HFFc6 (cell line): ENCODE results near the gene CPNE4. TPM values are rescaled to one million over a fixed set of nuclear protein-coding genes. Genes with fewer than 3 reads are reported as not detected.

Source experiments
- DNase-seq: peaks from one replicate; pipeline ENCODE4 v3.0.0-alpha.2; 2018
- H3K27ac Mint-ChIP-seq: 2 replicates; pipeline ENCODE4 v1.8.0; 2020; ENCODE audit warnings: mild to moderate bottlenecking, mixed read lengths
- H3K27me3 Mint-ChIP-seq: 2 replicates; pipeline ENCODE4 v1.8.0; 2021; ENCODE audit warnings: mild to moderate bottlenecking, moderate library complexity, mixed read lengths; ENCODE audit not compliant: insufficient read depth
- H3K36me3 Mint-ChIP-seq: 2 replicates; pipeline ENCODE4 v1.8.0; 2021; ENCODE audit warnings: low read depth, mixed read lengths
- H3K4me1 Mint-ChIP-seq: 2 replicates; pipeline ENCODE4 v1.8.0; 2020; ENCODE audit warnings: low read depth, mixed read lengths
- H3K4me3 Mint-ChIP-seq: 2 replicates; pipeline ENCODE4 v1.8.0; 2020; ENCODE audit warnings: mild to moderate bottlenecking, moderate library complexity, mixed read lengths
- H3K9me3 Mint-ChIP-seq: 2 replicates; pipeline ENCODE4 v1.8.0; 2020; ENCODE audit warnings: mild to moderate bottlenecking, mixed read lengths
- CTCF ChIP-seq: fragments of 200-600 bp; sonication (generic); IDR thresholded peaks from 2 replicates; pipeline ENCODE4 v1.5.0; 2021; ENCODE audit warnings: antibody characterized with exemption, mild to moderate bottlenecking
- total RNA-seq, 6 experiments: library from RNA; stranded (reverse); fragmentation: NEBNext Ultra II Directional; extraction: Animal tissue kit (Norgen Biotek cat#: 25700); gene quantifications; 2 replicates in 1 of 6; 3 replicates in 5 of 6; pipeline ENCODE4 v1.2.3, GENCODE V29; 2021

CPNE4 gene
- total RNA-seq, 6 experiments from 2014 or later, result not detected

DNA sequence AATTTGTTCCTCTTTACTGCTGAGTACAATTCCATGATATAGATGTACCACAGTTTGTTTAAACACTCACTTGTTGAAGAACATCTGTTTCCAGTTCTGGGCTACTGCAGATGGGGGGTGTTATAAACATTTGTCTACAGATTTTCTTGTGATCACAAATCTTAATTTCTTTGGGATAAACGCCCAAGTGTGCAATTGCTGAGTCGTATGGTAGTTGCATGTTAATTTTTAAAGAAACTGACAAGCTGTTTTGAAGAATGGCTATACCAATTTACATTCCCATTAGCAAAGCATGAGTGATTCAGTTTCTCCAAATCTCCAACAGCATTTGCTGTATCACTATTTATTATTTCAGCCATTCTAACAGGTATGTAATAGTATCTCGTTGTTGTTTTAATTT lies 290.0 kb downstream of the CPNE4 start:
- no peak for TF ChIP-seq CTCF
- H3K27ac Mint-ChIP-seq, result no peak overlapping the region
- no peaks in the 10 kb centered on the region for H3K36me3 Mint-ChIP-seq
- DNase-seq, result no peak
- peaks cover 12% of the 10 kb centered on the region for H3K4me1 Mint-ChIP-seq
- H3K9me3 Mint-ChIP-seq, result no peaks in the 10 kb centered on the region
- H3K4me3 Mint-ChIP-seq, result no peak overlapping the region
- no peaks in the 10 kb centered on the region for H3K27me3 Mint-ChIP-seq

GRCh38 chr3:131743126-131743525 lies 291.7 kb downstream of the CPNE4 start:
- Mint-ChIP-seq H3K4me1 (peaks cover 16% of the 10 kb centered on the region), H3K36me3 (no peaks in the 10 kb centered on the region), H3K27me3 (no peaks in the 10 kb centered on the region), H3K4me3 (no peak overlapping the region), H3K27ac (no peak overlapping the region), H3K9me3 (no peaks in the 10 kb centered on the region)
- TF ChIP-seq CTCF, result no peak
- no peak for DNase-seq

GRCh38 chr3:131739211-131739610 lies 295.6 kb downstream of the CPNE4 start:
- Mint-ChIP-seq H3K36me3 (no peaks in the 10 kb centered on the region), H3K4me3 (no peak overlapping the region), H3K27me3 (no peaks in the 10 kb centered on the region; the same call in 1 of the 2 replicates), H3K9me3 (no peaks in the 10 kb centered on the region), H3K4me1 (peaks cover 32% of the 10 kb centered on the region), H3K27ac (no peak overlapping the region)
- no peak for DNase-seq
- TF ChIP-seq CTCF, result no peak

GRCh38 chr3:131738095-131738494 lies 296.7 kb downstream of the CPNE4 start:
- Mint-ChIP-seq H3K4me1 (peaks cover 39% of the 10 kb centered on the region), H3K36me3 (no peaks in the 10 kb centered on the region), H3K27ac (no peak overlapping the region), H3K27me3 (no peaks in the 10 kb centered on the region; the same call in 1 of the 2 replicates), H3K4me3 (no peak overlapping the region), H3K9me3 (no peaks in the 10 kb centered on the region)
- DNase-seq, result peak; percentile 36
- no peak for TF ChIP-seq CTCF

GRCh38 chr3:131735544-131735943 lies 299.3 kb downstream of the CPNE4 start:
- Mint-ChIP-seq H3K27me3 (no peaks in the 10 kb centered on the region; the same call in 1 of the 2 replicates), H3K4me1 (peaks cover 47% of the 10 kb centered on the region), H3K36me3 (no peaks in the 10 kb centered on the region), H3K4me3 (no peak overlapping the region), H3K27ac (peak overlapping the region; percentile 41; the same call in 1 of the 2 replicates), H3K9me3 (no peaks in the 10 kb centered on the region)
- no peak for DNase-seq
- TF ChIP-seq CTCF, result no peak

DNA sequence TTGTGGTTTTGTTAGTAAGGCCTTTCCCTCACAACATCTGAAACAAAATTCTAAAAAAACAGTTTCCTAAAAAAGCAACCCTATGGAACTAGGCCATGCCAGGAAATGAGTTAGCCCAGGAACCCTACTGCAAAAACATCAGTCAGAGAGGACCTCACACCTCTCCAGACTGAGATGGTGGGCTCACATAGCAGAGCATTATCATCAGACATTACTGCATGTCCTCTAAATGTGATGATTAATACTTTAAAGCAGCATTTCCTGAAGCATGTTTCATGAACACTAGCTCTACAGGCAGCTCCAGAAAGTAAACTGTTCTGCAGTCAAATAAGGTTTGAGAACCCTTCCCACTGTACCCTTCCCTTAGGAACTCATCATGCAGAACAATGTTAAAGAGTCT lies 299.7 kb downstream of the CPNE4 start:
- TF ChIP-seq CTCF, result no peak
- peak; percentile 74 for DNase-seq

More for the DNA sequence above, 299.7 kb downstream of the CPNE4 start:
- H3K9me3 Mint-ChIP-seq, result no peaks in the 10 kb centered on the region
- peaks cover 50% of the 10 kb centered on the region for H3K4me1 Mint-ChIP-seq
- no peak overlapping the region for H3K4me3 Mint-ChIP-seq
- no peaks in the 10 kb centered on the region; the same call in 1 of the 2 replicates for H3K27me3 Mint-ChIP-seq
- peak overlapping the region; percentile 76 for H3K27ac Mint-ChIP-seq
- no peaks in the 10 kb centered on the region for H3K36me3 Mint-ChIP-seq
